GM23338 (cell line): ENCODE data around the gene TNS3. TPM values are rescaled to one million over a fixed set of nuclear protein-coding genes. Genes with fewer than 3 reads are reported as not detected.

Experiments used
- ATAC-seq: fragments of 200-7000 bp; cut with Tn5 transposase; 3 replicates; pipeline ENCODE4 v1.9.1; 2020
- DNase-seq: peaks from one replicate; pipeline ENCODE4 v3.0.0-alpha.2; 2015; ENCODE audit warnings: low spot score
- H2AFZ ChIP-seq: fragments of 200-600 bp; sonication (generic); 2 replicates; pipeline ENCODE4 v1.8.0; 2016; ENCODE audit warnings: antibody characterized with exemption, mild to moderate bottlenecking, moderate library complexity
- H3F3A ChIP-seq: fragments of 200-600 bp; sonication (generic); replicated peaks from 2 replicates; pipeline ENCODE4 v1.8.0; 2017; ENCODE audit warnings: antibody characterized with exemption, mixed run types, low read depth
- H3K27ac ChIP-seq: fragments of 200-600 bp; sonication (generic); 2 replicates; pipeline ENCODE4 v1.6.1; 2016; ENCODE audit warnings: low read depth
- H3K27me3 ChIP-seq: fragments of 200-600 bp; sonication (generic); 2 replicates; pipeline ENCODE4 v1.8.0; 2016; ENCODE audit warnings: mild to moderate bottlenecking, mixed run types, moderate library complexity; ENCODE audit not compliant: insufficient read depth
- H3K36me3 ChIP-seq: fragments of 200-600 bp; sonication (generic); 2 replicates; pipeline ENCODE4 v1.8.0; 2016; ENCODE audit warnings: mild to moderate bottlenecking; ENCODE audit not compliant: insufficient read depth
- H3K4me1 ChIP-seq: fragments of 200-600 bp; sonication (generic); 2 replicates; pipeline ENCODE4 v1.8.0; 2016; ENCODE audit warnings: mild to moderate bottlenecking, moderate library complexity; ENCODE audit not compliant: insufficient read depth
- H3K4me2 ChIP-seq: fragments of 200-600 bp; sonication (generic); 2 replicates; pipeline ENCODE4 v1.7.1; 2017; ENCODE audit warnings: mixed run types
- H3K4me3 ChIP-seq: fragments of 200-600 bp; sonication (generic); 2 replicates; pipeline ENCODE4 v1.6.1; 2016; ENCODE audit warnings: mixed run types
- H3K79me2 ChIP-seq: fragments of 200-600 bp; sonication (generic); replicated peaks from 2 replicates; pipeline ENCODE4 v1.8.0; 2017; ENCODE audit warnings: mild to moderate bottlenecking; ENCODE audit not compliant: insufficient read depth
- H3K9me2 ChIP-seq: fragments of 200-600 bp; sonication (generic); 2 replicates; pipeline ENCODE4 v1.8.0; 2017; ENCODE audit not compliant: insufficient read depth
- H4K20me1 ChIP-seq: fragments of 200-600 bp; sonication (generic); replicated peaks from 2 replicates; pipeline ENCODE4 v1.8.0; 2017; ENCODE audit warnings: mild to moderate bottlenecking; ENCODE audit not compliant: insufficient read depth
- H3K27ac Mint-ChIP-seq: 2 replicates; pipeline ENCODE4 v1.8.0; 2020; ENCODE audit warnings: inconsistent platforms, mild to moderate bottlenecking, moderate library complexity, mixed read lengths
- H3K27me3 Mint-ChIP-seq: 3 replicates; pipeline ENCODE4 v1.8.0; 2022; ENCODE audit warnings: low read depth, mild to moderate bottlenecking, moderate library complexity, mixed read lengths, inconsistent platforms; ENCODE audit not compliant: insufficient read depth, poor library complexity
- H3K36me3 Mint-ChIP-seq: 3 replicates; pipeline ENCODE4 v1.8.0; 2021; ENCODE audit warnings: low read depth, mild to moderate bottlenecking, inconsistent platforms, moderate library complexity, mixed read lengths
- H3K4me1 Mint-ChIP-seq: 3 replicates; pipeline ENCODE4 v1.8.0; 2020; ENCODE audit warnings: mild to moderate bottlenecking, inconsistent platforms, mixed read lengths
- H3K4me3 Mint-ChIP-seq: 3 replicates; pipeline ENCODE4 v1.8.0; 2021; ENCODE audit warnings: moderate library complexity, mild to moderate bottlenecking, inconsistent platforms, mixed read lengths
- H3K9me3 Mint-ChIP-seq: 3 replicates; pipeline ENCODE4 v1.8.0; 2020; ENCODE audit warnings: moderate library complexity, mild to moderate bottlenecking, inconsistent platforms, mixed read lengths
- CREB1 ChIP-seq: fragments of 250-450 bp; sonication (Bioruptor Pico); IDR thresholded peaks from 2 replicates; pipeline ENCODE4 v1.5.0; 2020; ENCODE audit warnings: low read depth, mild to moderate bottlenecking, moderate library complexity
- CTCF ChIP-seq, 2 experiments: fragments of 200-600 bp in 1 of 2; sonication (generic) in 1 of 2; conservative IDR thresholded peaks; 2 replicates each; pipeline versions ENCODE4 v1.5.1 to v1.6.1; 2016 to 2017; ENCODE audit warnings: antibody characterized with exemption in 2 of 2, low read depth in 2 of 2, mild to moderate bottlenecking in 2 of 2, moderate library complexity in 1 of 2
- EZH2phosphoT487 ChIP-seq: fragments of 200-600 bp; sonication (generic); IDR thresholded peaks from one replicate; pipeline ENCODE4 v1.8.1; 2018; ENCODE audit warnings: antibody characterized with exemption; ENCODE audit not compliant: unreplicated experiment
- JUNB ChIP-seq: IDR thresholded peaks from one replicate; pipeline ENCODE4 v1.6.1; 2016; ENCODE audit warnings: antibody characterized with exemption; ENCODE audit not compliant: unreplicated experiment
- NANOG ChIP-seq: IDR thresholded peaks from 2 replicates; pipeline ENCODE4 v1.6.1; 2016; ENCODE audit warnings: antibody characterized with exemption, borderline replicate concordance
- POLR2AphosphoS5 ChIP-seq: IDR thresholded peaks from 2 replicates; pipeline ENCODE4 v1.6.1; 2016; ENCODE audit warnings: antibody characterized with exemption, low read depth
- REST ChIP-seq: IDR thresholded peaks from one replicate; pipeline ENCODE4 v1.6.1; 2018; ENCODE audit warnings: antibody characterized with exemption; ENCODE audit not compliant: unreplicated experiment
- ZNF114 ChIP-seq: fragments of 250-450 bp; sonication (Bioruptor Pico); IDR thresholded peaks from 2 replicates; pipeline ENCODE4 v1.5.0; 2020; ENCODE audit warnings: mild to moderate bottlenecking, moderate library complexity
- polyA plus RNA-seq: library from polyadenylated mRNA; unstranded; fragments of >200 nt; fragmentation: Nextera tagmentation; extraction: Ambion mirVana; gene quantifications from 2 replicates; pipeline ENCODE4 v1.2.1, GENCODE V29; 2016
- total RNA-seq: library from RNA; depleted of rRNA; stranded (reverse); fragments of >200 nt; shearing (Covaris generic); gene quantifications from 2 replicates; pipeline ENCODE4 v1.2.3, GENCODE V29; 2014
- TF ChIP-seq, protein P1 (sequence below): IDR thresholded peaks from 2 replicates; pipeline ENCODE4 v1.6.1; 2016; ENCODE audit warnings: antibody characterized with exemption

Gene TNS3
- total and polyA plus RNA-seq, 2 experiments from 2014 or later, result 6.2 to 28.7 TPM

DNA sequence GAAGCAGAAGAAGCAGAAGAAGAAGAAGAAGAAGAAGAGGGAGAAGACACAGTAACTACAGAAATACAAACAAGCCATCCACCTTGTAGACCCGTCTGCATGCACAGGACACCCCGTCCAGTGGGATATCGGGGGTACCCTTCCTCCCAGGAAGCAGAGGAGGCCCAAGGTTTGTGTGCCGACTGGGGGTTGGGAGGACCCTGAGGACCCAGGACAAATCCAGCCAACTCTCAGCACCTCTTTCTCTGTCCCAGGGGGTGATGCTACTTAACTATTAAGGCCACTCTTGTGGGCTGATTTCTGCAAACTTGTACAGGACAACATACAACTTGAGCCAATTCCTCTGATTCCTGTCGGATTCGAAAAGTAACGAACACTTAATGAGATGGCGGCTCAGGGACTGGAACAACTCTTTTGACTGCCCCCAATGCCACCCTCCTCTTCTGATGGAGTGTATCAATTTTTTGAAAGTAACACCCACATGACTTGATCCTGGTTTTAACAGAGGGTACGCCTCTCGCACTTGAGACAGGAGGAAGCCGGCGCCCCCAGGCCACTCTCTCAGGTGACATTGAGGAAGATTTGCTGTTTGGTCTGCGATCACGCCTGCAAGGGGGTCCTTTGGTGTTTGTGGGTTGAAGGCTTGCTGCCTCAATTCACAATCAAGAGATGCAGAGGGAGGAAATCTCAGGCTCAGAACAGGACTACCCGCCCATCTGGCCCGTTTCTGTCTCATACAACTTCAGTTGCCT is 192.6 kb downstream of the TNS3 start:
- Histone ChIP-seq H3K27me3 (no peaks in the 10 kb centered on the region), H3F3A (no peaks in the 10 kb centered on the region), H3K4me3 (no peak overlapping the region), H3K4me1 (no peaks in the 10 kb centered on the region), H2AFZ (no peak overlapping the region), H3K4me2 (no peak overlapping the region), H3K36me3 (no peaks in the 10 kb centered on the region), H3K79me2 (no peaks in the 10 kb centered on the region), H4K20me1 (0 out of 2 replicates have a peak, but pooled peaks cover 4% of the 10 kb centered on the region), H3K9me2 (no peaks in the 10 kb centered on the region), H3K27ac (no peak overlapping the region)
- Mint-ChIP-seq H3K27me3 (peaks cover 1% of the 10 kb centered on the region), H3K27ac (no peak overlapping the region), H3K4me1 (peaks cover 4% of the 10 kb centered on the region; the same call in 2 of the 3 replicates), H3K9me3 (no peaks in the 10 kb centered on the region; the same call in 2 of the 3 replicates), H3K36me3 (no peaks in the 10 kb centered on the region; the same call in 2 of the 3 replicates), H3K4me3 (no peak overlapping the region)
- DNase-seq, result no peak
- no peak for ATAC-seq
- TF ChIP-seq JUNB, result no peak
- TF ChIP-seq EZH2phosphoT487, result no peak

- Mint-ChIP-seq H3K36me3 (no peaks in the 10 kb centered on the region; the same call in 2 of the 3 replicates), H3K4me1 (peaks cover 5% of the 10 kb centered on the region; the same call in 2 of the 3 replicates), H3K27ac (no peak overlapping the region), H3K27me3 (peaks cover 5% of the 10 kb centered on the region), H3K4me3 (no peak overlapping the region), H3K9me3 (no peaks in the 10 kb centered on the region; the same call in 2 of the 3 replicates)
- ATAC-seq (no peak), DNase-seq (no peak)
- no peak overlapping the region for H3K27ac ChIP-seq
- H3K4me1 ChIP-seq, result no peaks in the 10 kb centered on the region
- H3K27me3 ChIP-seq, result no peaks in the 10 kb centered on the region
- H3K4me3 ChIP-seq, result no peak overlapping the region
- no peaks in the 10 kb centered on the region for H3K9me2 ChIP-seq
- H4K20me1 ChIP-seq, result 0 out of 2 replicates have a peak, but pooled peaks cover 10% of the 10 kb centered on the region
- H3K79me2 ChIP-seq, result no peaks in the 10 kb centered on the region
- no peak overlapping the region for H2AFZ ChIP-seq
- no peaks in the 10 kb centered on the region for H3K36me3 ChIP-seq
- no peaks in the 10 kb centered on the region for H3F3A ChIP-seq
- no peak overlapping the region for H3K4me2 ChIP-seq
- TF ChIP-seq ZNF114 (no peak), REST (no peak), CREB1 (no peak), POLR2AphosphoS5 (no peak), CTCF (conservative IDR thresholded peaks at IDR 0.05; ENCODE audit: low read depth in 2 of 2) (no peak), NANOG (no peak)
- TF ChIP-seq, protein P1, sequence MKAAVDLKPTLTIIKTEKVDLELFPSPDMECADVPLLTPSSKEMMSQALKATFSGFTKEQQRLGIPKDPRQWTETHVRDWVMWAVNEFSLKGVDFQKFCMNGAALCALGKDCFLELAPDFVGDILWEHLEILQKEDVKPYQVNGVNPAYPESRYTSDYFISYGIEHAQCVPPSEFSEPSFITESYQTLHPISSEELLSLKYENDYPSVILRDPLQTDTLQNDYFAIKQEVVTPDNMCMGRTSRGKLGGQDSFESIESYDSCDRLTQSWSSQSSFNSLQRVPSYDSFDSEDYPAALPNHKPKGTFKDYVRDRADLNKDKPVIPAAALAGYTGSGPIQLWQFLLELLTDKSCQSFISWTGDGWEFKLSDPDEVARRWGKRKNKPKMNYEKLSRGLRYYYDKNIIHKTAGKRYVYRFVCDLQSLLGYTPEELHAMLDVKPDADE, result no peak
Observed at GRCh38 chr7:47387506-47387905, 194.4 kb downstream of the TNS3 start.
